ENCODE data around the gene SLC25A33.
"Not testable (repeated sequence)": the region's sequence is repeated elsewhere in the genome, so short reads cannot be mapped to it uniquely, and the experiment has no call there.

Gene SLC25A33

GRCh38 chr1:9544926-9545325, 5.7 kb downstream of the SLC25A33 start:
- Histone ChIP-seq H3K4me3 (ENCODE audit: low read length) (no peak overlapping the region), H3K27me3 (ENCODE audit: insufficient read depth, low read length) (no peaks in the 10 kb centered on the region), H3K36me3 (ENCODE audit: insufficient read depth, low read depth, low read length) (peaks cover 6% of the 10 kb centered on the region; the same call in 1 of the 2 replicates), H3K27ac (ENCODE audit: low read length) (no peak overlapping the region), H3K9ac (ENCODE audit: low read depth, low read length) (no peak overlapping the region), H3K4me1 (ENCODE audit: insufficient read depth, low read length) (no peaks in the 10 kb centered on the region; the same call in 1 of the 2 replicates), H3K9me3 (ENCODE audit: insufficient read depth, low read depth, low read length) (no peaks in the 10 kb centered on the region)

- H3K4me3 ChIP-seq (ENCODE audit: low read length): no peak overlapping the region
These were observed 10.8 kb downstream of the SLC25A33 start for GRCh38 chr1:9549955-9550546.

GRCh38 chr1:9551984-9552383, 12.7 kb downstream of the SLC25A33 start:
- Histone ChIP-seq H3K36me3 (ENCODE audit: insufficient read depth, low read depth, low read length) (peaks cover 36% of the 10 kb centered on the region), H3K27me3 (ENCODE audit: insufficient read depth, low read length) (no peaks in the 10 kb centered on the region; the same call in 1 of the 2 replicates), H3K4me3 (ENCODE audit: low read length) (no peak overlapping the region), H3K4me1 (ENCODE audit: insufficient read depth, low read length) (no peaks in the 10 kb centered on the region), H3K27ac (ENCODE audit: low read length) (no peak overlapping the region), H3K9ac (ENCODE audit: low read depth, low read length) (no peak overlapping the region), H3K9me3 (ENCODE audit: insufficient read depth, low read depth, low read length) (no peaks in the 10 kb centered on the region)

More at GRCh38 chr1:9549955-9550546, 10.8 kb downstream of the SLC25A33 start:
- Histone ChIP-seq H3K36me3 (ENCODE audit: insufficient read depth, low read depth, low read length) (peaks cover 18% of the 10 kb centered on the region), H3K9ac (ENCODE audit: low read depth, low read length) (no peak overlapping the region), H3K4me1 (ENCODE audit: insufficient read depth, low read length) (no peaks in the 10 kb centered on the region), H3K9me3 (ENCODE audit: insufficient read depth, low read depth, low read length) (no peaks in the 10 kb centered on the region), H3K27ac (ENCODE audit: low read length) (no peak overlapping the region), H3K27me3 (ENCODE audit: insufficient read depth, low read length) (no peaks in the 10 kb centered on the region)

- no peak overlapping the region for H3K27ac ChIP-seq (ENCODE audit: low read length)
- peaks cover 16% of the 10 kb centered on the region for H3K27me3 ChIP-seq (ENCODE audit: insufficient read depth, low read length)
- peaks cover 53% of the 10 kb centered on the region for H3K36me3 ChIP-seq (ENCODE audit: insufficient read depth, low read depth, low read length)
- H3K9me3 ChIP-seq (ENCODE audit: insufficient read depth, low read depth, low read length): no peaks in the 10 kb centered on the region
- H3K4me1 ChIP-seq (ENCODE audit: insufficient read depth, low read length): no peaks in the 10 kb centered on the region
- no peak overlapping the region for H3K9ac ChIP-seq (ENCODE audit: low read depth, low read length)
- H3K4me3 ChIP-seq (ENCODE audit: low read length): no peak overlapping the region
These were observed 14.5 kb downstream of the SLC25A33 start for GRCh38 chr1:9553736-9554144.

- H3K27ac ChIP-seq (ENCODE audit: low read length): no peak overlapping the region
- H3K4me1 ChIP-seq (ENCODE audit: insufficient read depth, low read length): 0 out of 2 replicates have a peak, but pooled peaks cover 8% of the 10 kb centered on the region
- H3K9me3 ChIP-seq (ENCODE audit: insufficient read depth, low read depth, low read length): no peaks in the 10 kb centered on the region
- peaks cover 56% of the 10 kb centered on the region for H3K36me3 ChIP-seq (ENCODE audit: insufficient read depth, low read depth, low read length)
- peaks cover 24% of the 10 kb centered on the region for H3K27me3 ChIP-seq (ENCODE audit: insufficient read depth, low read length)
- H3K9ac ChIP-seq (ENCODE audit: low read depth, low read length): no peak overlapping the region
- no peak overlapping the region for H3K4me3 ChIP-seq (ENCODE audit: low read length)
These were observed 16.7 kb downstream of the SLC25A33 start for GRCh38 chr1:9555942-9556341.

- Histone ChIP-seq H3K4me3 (ENCODE audit: low read length) (no peak overlapping the region), H3K4me1 (ENCODE audit: insufficient read depth, low read length) (0 out of 2 replicates have a peak, but pooled peaks cover 8% of the 10 kb centered on the region), H3K27me3 (ENCODE audit: insufficient read depth, low read length) (peaks cover 24% of the 10 kb centered on the region), H3K9me3 (ENCODE audit: insufficient read depth, low read depth, low read length) (no peaks in the 10 kb centered on the region), H3K9ac (ENCODE audit: low read depth, low read length) (no peak overlapping the region), H3K27ac (ENCODE audit: low read length) (no peak overlapping the region), H3K36me3 (ENCODE audit: insufficient read depth, low read depth, low read length) (peaks cover 63% of the 10 kb centered on the region)
These were observed 18.4 kb downstream of the SLC25A33 start for GRCh38 chr1:9557624-9558023.

- Histone ChIP-seq H3K9me3 (ENCODE audit: insufficient read depth, low read depth, low read length) (no peaks in the 10 kb centered on the region), H3K36me3 (ENCODE audit: insufficient read depth, low read depth, low read length) (peaks cover 67% of the 10 kb centered on the region), H3K9ac (ENCODE audit: low read depth, low read length) (no peak overlapping the region), H3K27ac (ENCODE audit: low read length) (no peak overlapping the region), H3K27me3 (ENCODE audit: insufficient read depth, low read length) (peaks cover 24% of the 10 kb centered on the region), H3K4me1 (ENCODE audit: insufficient read depth, low read length) (0 out of 2 replicates have a peak, but pooled peaks cover 8% of the 10 kb centered on the region), H3K4me3 (ENCODE audit: low read length) (no peak overlapping the region)
These were observed 19.1 kb downstream of the SLC25A33 start for GRCh38 chr1:9558271-9558945.

GRCh38 chr1:9558946-9559545, 19.8 kb downstream of the SLC25A33 start:
- Histone ChIP-seq H3K9ac (ENCODE audit: low read depth, low read length) (no peak overlapping the region), H3K27me3 (ENCODE audit: insufficient read depth, low read length) (peaks cover 24% of the 10 kb centered on the region), H3K36me3 (ENCODE audit: insufficient read depth, low read depth, low read length) (peaks cover 67% of the 10 kb centered on the region), H3K27ac (ENCODE audit: low read length) (no peak overlapping the region), H3K4me3 (ENCODE audit: low read length) (no peak overlapping the region), H3K9me3 (ENCODE audit: insufficient read depth, low read depth, low read length) (no peaks in the 10 kb centered on the region), H3K4me1 (ENCODE audit: insufficient read depth, low read length) (0 out of 2 replicates have a peak, but pooled peaks cover 8% of the 10 kb centered on the region)

- H3K27me3 ChIP-seq (ENCODE audit: insufficient read depth, low read length): peaks cover 24% of the 10 kb centered on the region
- H3K27ac ChIP-seq (ENCODE audit: low read length): no peak overlapping the region
- H3K9me3 ChIP-seq (ENCODE audit: insufficient read depth, low read depth, low read length): no peaks in the 10 kb centered on the region
- H3K9ac ChIP-seq (ENCODE audit: low read depth, low read length): no peak overlapping the region
- H3K36me3 ChIP-seq (ENCODE audit: insufficient read depth, low read depth, low read length): peaks cover 66% of the 10 kb centered on the region
- H3K4me3 ChIP-seq (ENCODE audit: low read length): no peak overlapping the region
- 0 out of 2 replicates have a peak, but pooled peaks cover 8% of the 10 kb centered on the region for H3K4me1 ChIP-seq (ENCODE audit: insufficient read depth, low read length)
These were observed 20.4 kb downstream of the SLC25A33 start for GRCh38 chr1:9559673-9560072.

- not testable (repeated sequence) for H3K9me3 ChIP-seq (ENCODE audit: insufficient read depth, low read depth, low read length); H3K9ac ChIP-seq (ENCODE audit: low read depth, low read length); H3K4me3 ChIP-seq (ENCODE audit: low read length); H3K4me1 ChIP-seq (ENCODE audit: insufficient read depth, low read length); H3K27ac ChIP-seq (ENCODE audit: low read length)
- H3K27me3 ChIP-seq (ENCODE audit: insufficient read depth, low read length): peaks cover 24% of the 10 kb centered on the region
- H3K36me3 ChIP-seq (ENCODE audit: insufficient read depth, low read depth, low read length): peaks cover 63% of the 10 kb centered on the region
These were observed 20.8 kb downstream of the SLC25A33 start for GRCh38 chr1:9560090-9560489.

GRCh38 chr1:9561429-9561828, 22.2 kb downstream of the SLC25A33 start:
- Histone ChIP-seq H3K27ac (ENCODE audit: low read length) (no peak overlapping the region), H3K4me3 (ENCODE audit: low read length) (no peak overlapping the region), H3K27me3 (ENCODE audit: insufficient read depth, low read length) (peaks cover 24% of the 10 kb centered on the region), H3K9ac (ENCODE audit: low read depth, low read length) (no peak overlapping the region), H3K36me3 (ENCODE audit: insufficient read depth, low read depth, low read length) (peaks cover 50% of the 10 kb centered on the region), H3K9me3 (ENCODE audit: insufficient read depth, low read depth, low read length) (no peaks in the 10 kb centered on the region), H3K4me1 (ENCODE audit: insufficient read depth, low read length) (0 out of 2 replicates have a peak, but pooled peaks cover 8% of the 10 kb centered on the region)

- Histone ChIP-seq H3K27ac (ENCODE audit: low read length) (no peak overlapping the region), H3K9me3 (ENCODE audit: insufficient read depth, low read depth, low read length) (no peaks in the 10 kb centered on the region), H3K9ac (ENCODE audit: low read depth, low read length) (no peak overlapping the region), H3K36me3 (ENCODE audit: insufficient read depth, low read depth, low read length) (peaks cover 28% of the 10 kb centered on the region), H3K27me3 (ENCODE audit: insufficient read depth, low read length) (no peaks in the 10 kb centered on the region), H3K4me1 (ENCODE audit: insufficient read depth, low read length) (no peaks in the 10 kb centered on the region), H3K4me3 (ENCODE audit: low read length) (no peak overlapping the region)
These were observed 30.0 kb downstream of the SLC25A33 start for GRCh38 chr1:9569267-9569666.
